Lower leg skin (tissue), 3 donors: ENCODE measurements around the gene PRDM16.

Source experiments
- CTCF ChIP-seq, 3 donors: fragments of 450-650 bp; IDR thresholded peaks; one replicate each; pipeline ENCODE4 v1.5.1; 2016; ENCODE audit warnings: antibody characterized with exemption in 3 of 3, mild to moderate bottlenecking in 3 of 3, moderate library complexity in 2 of 3
- POLR2A ChIP-seq, 2 donors: fragments of 450-650 bp; IDR thresholded peaks; one replicate each; pipeline ENCODE4 v1.6.1; 2016 to 2017; ENCODE audit warnings: antibody characterized with exemption in 2 of 2, mild to moderate bottlenecking in 1 of 2, moderate library complexity in 1 of 2

- TF ChIP-seq CTCF (IDR thresholded peaks at IDR 0.05): no peak
- TF ChIP-seq POLR2A (IDR thresholded peaks at IDR 0.05): no peak
These were observed 283.9 kb downstream of the PRDM16 start for GRCh38 chr1:3352952-3353331.
